GM11168 (cell line): ENCODE results near the gene TAB2.
"Not testable (repeated sequence)": the region's sequence is repeated elsewhere in the genome, so short reads cannot be mapped to it uniquely, and the experiment has no call there.

Experiments used
- in situ Hi-C: fragments of 300-500 bp; cut with MboI; formaldehyde crosslinking; loops from one replicate; pipeline ENCODE4 v1.12.0; 2022; ENCODE audit warnings: low sequenced_read_pairs; ENCODE audit not compliant: unreplicated experiment

The TAB2 gene

DNA sequence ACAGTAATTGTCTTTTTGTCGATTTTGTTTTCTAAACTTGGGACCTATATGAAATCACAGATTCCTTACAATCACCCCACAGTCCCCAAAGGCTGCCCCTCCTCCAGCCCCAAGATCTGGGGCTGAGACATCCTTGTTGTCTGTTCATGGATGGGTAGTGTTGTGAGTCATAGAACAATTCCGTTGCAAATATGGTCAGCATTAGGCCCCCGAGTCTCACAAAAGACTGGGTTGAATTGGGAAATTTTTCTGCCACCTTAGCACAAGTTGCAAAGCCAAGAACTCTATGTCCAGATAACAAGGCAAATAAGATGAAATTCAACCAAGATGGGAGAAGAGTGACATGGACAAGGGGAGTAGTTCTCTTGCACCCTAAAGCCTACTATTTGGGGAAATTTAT is 10.5 kb upstream of the TAB2 start:
- in situ Hi-C loops = no loop called here

DNA sequence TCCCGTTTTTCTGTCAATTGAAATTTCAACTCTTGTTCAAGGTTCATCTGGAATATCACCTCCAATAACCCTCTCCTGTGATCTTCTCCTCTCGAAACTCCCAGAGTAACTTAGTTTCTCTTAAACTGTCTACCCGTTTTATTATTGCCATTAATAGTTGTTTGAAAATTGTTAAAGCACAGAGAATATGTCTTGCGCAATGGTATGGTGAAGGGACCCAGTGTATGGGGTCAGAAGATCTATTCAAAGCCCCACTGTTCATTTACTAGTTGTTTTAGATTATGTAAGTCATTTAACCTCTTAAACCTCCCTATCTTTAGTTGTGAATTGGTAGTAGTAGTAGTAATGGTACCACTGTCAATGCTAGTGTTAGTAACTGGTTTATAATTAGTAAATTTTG is 6.2 kb upstream of the TAB2 start:
- in situ Hi-C loops = loop anchor here (10.0 kb wide), 1 partner anchor 226 kb away; no protein-coding TSS in a partner anchor

DNA sequence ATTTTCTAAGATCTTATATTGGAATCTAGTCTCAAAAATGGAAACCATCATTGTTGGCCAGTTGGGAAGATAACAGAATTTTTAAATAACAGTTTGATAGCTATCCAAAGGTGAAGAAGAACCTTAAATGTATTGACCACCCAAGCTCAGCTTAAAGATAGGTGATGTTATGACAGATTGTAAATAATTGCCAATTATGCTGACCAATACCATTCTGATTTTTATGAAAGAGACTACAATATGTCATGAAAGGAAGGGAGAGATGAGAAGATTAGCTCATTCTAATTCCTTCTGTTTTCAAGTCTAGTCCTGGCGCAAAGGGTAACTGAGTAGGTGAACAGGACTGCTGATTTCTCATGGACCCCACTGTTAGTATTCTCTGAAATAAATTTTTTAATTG is 5.7 kb upstream of the TAB2 start:
- in situ Hi-C loops = loop anchor here (10.0 kb wide), 1 partner anchor 227 kb away; no protein-coding TSS in a partner anchor

DNA sequence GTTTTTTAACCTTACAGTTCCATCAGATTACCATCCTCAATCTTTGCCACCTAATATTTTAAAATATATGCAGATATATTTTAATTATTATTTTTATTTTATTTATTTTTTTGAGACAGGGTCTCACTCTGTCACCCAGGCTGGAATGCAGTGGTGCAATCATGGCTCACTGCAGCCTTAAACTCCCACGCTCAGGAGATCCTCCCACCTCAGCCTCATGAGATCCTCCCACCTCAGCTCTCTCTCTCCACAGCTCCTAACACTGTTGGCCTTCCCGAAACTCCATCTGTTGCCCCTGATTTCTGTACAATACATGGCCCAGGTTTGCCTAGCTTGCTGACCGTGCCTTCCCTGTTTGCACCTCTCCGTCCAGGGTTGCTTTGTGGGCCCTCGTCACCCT is 4.4 kb upstream of the TAB2 start:
- in situ Hi-C loops = loop anchor here (10.0 kb wide), 1 partner anchor 228 kb away; no protein-coding TSS in a partner anchor

DNA sequence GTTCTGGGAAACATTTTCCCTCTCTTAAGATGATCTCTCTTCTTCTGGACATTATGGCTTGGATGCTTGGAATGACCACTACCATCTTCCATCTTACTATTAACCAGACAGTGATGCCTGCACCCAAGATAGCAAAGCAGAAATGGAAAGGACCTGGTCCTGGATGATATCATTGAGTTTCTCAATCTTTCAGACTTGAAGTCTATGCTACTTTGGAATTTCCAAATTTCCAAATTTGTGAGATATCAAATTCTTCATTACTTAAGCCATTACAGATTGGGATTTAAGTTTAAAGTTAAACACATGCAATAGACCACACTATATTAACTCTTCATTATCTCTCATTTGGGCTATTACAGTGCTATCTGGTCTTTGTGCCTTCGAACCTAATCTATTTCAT is 3.7 kb upstream of the TAB2 start:
- in situ Hi-C loops = loop anchor here (10.0 kb wide), 1 partner anchor 229 kb away; no protein-coding TSS in a partner anchor

DNA sequence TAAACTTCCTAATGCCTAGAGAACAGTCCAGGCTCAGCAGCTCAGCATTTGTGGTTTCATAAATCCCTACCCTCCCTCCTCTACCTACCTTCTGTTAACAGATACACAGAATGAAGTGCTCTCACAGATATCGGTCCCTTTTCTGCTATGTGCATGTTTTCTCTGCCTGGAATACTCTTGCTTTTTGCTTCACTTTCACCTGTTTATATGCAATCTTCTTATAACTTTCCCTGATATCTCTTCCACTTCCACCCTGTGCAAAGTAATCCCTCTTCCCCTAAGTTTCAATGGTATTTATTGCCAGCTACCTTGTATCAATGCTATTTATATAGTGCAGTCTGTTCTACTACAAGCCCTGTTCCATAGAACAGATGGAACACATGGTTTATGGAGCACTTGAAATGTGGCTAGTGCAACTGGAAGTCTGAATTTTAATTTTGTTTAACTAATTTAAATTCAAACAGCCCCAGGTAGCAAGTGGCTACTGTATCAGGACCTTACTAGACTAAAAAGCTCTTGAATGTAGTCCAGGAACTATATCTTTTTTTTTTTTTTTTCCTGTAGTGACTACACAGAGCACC is 3.1 kb upstream of the TAB2 start:
- in situ Hi-C loops = loop anchor here (10.0 kb wide), 1 partner anchor 230 kb away; no protein-coding TSS in a partner anchor

DNA sequence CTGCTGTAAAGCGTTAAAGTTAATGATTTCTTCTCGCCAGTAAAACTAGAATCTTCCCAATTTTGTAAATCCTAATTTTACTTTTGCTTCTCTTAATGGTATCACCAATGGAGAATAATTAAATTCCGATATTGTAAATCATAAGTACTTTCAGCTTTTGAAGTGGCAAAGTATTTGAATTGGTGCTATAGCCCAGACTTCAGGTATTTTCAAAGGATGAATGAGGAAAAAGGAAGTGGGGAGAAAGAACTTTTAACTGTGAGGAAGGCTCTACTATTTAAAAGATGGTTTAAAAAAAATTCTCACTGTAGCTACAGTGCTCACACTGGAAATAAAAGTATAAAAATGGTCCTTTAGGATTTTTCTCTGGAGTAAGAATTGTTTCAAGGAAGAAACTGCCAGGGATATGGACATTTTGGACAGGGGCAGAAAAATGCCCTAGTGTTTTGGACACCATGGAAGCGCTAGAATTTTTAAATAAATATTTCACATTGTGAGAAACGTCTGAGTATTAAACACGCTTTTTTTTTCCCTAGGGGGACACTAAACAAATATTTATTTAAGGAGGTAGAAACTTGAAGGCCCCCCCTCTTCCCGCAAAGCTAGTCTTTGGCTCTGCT is 1.3 kb upstream of the TAB2 start:
- in situ Hi-C loops = loop anchor here (10.0 kb wide), 1 partner anchor 231 kb away; no protein-coding TSS in a partner anchor

DNA sequence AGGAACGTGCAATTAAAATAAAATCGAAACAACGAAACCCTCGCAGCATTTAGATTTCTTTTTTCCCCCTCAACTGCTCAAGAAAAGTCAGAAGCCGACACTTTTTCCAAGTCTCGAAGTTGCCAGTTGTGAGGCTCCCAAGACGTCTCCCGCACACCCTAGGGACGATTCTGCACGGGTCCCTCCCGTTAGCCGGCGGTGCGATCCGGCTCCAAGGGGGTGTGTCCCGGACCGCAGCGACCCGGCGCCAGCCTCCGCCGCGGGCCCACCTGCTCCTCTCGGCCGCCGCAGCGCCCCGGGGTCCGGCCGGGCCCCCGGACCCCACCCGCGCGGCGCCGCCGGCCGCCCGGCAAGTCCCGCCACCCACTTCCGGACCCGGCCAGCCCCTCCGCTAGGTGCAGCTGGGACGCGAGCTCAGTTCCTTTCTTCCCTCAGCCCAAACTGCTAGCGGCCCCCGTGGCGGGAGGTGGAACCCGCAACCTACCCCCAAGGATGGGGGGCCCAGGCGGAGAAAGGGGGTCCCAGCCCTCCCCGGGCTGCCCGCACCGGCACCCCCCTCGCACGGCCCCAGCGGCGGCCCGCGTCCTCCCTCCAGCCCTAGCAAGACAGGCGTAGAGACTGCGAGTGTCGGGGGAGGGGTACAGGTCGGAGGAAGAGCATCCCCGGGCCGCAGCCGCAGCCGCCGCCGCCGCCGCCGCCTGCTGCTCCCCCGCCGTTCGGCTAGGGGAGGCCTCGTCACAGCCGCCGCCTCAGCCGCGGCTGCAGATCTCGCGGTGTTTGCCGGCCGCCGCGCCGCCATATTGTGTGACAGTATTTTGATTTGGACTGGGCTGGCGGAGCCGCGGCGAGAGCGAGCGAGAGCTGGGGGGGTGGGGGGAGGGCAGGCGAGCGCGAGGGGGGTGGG is 520 bp upstream of the TAB2 start:
- in situ Hi-C loops = loop anchor here (10.0 kb wide), 1 partner anchor 232 kb away; no protein-coding TSS in a partner anchor

DNA sequence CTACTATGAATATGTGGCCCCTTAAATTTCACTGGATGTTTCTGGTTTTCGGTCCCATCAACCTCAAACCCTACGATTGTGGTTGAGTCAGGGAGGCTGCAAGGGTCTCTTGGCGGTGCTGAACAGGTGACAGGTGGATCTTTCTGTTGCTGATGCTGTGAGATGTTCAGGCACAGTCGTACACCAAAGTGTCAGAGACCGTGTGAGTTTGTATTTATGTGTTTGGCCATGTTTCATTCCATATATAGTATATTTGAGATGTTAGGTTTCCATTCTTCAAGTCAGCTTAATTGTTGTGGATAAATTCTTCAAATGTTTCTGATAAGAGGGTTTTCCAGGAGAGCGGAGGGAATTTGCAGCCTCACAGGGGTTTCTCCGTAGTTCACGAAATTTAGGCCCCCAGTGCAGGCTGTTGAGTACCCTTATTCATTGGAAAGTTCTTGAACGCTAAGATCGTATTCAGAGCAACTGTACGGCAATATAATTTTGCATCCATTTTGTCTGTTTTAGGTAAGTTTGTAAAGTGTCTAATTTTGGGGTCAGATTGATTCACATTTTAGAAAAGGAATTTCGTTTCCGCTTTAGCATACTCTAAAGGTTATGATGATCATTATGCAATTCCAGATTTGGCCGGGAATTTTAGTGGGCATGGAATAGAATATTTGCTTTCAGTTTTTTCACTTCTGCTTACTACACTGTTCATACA is 1.2 kb downstream of the TAB2 start:
- in situ Hi-C loops = loop anchor here (10.0 kb wide), 1 partner anchor 234 kb away; no protein-coding TSS in a partner anchor

DNA sequence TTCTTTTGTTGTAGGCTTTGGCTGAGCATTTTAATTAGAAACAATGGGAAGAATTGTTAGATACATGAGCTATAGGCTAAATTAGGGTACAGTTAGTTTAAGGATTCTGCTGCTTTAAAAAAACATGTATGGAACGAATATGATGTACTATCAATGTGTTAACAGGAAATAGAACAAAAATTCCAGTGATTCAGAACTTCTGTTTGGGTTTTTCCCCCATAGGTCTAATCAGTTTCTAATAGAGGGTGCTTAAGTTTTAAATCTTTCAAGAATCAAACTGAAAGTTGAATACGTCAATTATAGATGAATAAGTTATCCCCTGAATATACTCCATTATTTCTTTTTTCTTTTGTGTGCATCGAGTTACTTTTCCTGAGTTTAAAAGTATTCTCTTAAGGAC is 1.9 kb downstream of the TAB2 start:
- in situ Hi-C loops = loop anchor here (10.0 kb wide), 1 partner anchor 235 kb away; no protein-coding TSS in a partner anchor

DNA sequence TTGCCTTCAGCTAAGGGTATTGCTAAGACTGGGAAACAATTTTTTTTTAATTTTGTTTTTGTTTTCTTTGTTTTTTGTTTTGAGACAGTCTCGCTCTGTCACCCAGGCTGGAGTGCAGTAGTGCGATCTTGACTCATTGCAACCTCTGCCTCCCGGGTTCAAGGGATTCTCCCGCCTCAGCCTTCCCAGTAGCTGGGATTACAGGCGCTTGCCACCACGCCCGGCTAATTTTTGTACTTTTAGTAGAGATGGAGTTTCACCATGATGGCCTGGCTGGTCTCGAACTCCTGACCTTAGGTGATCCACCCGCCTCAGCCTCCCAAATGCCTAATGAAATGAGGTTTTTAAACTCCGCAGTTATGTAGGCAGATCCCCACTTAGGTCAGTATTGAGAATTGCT is 2.5 kb downstream of the TAB2 start:
- in situ Hi-C loops = not testable (repeated sequence)

DNA sequence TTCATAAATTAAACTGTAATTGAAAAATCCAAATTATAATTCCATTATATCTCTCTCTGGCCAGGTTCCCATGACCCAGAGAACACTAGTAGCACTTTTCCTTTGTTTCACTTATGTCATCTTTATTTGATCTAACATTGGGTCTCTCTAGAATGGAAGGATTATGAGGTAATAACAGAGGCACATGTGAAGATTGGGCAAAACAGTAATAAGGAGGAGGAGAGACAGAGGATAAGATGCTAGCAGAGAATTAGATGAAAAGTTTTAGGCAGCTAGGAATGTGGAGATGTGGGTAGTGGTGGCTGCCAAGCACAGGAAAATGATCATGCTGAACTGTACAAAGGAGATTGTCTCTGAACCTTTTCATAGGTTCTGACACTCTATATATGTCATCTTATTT is 3.3 kb downstream of the TAB2 start:
- in situ Hi-C loops = no loop called here

DNA sequence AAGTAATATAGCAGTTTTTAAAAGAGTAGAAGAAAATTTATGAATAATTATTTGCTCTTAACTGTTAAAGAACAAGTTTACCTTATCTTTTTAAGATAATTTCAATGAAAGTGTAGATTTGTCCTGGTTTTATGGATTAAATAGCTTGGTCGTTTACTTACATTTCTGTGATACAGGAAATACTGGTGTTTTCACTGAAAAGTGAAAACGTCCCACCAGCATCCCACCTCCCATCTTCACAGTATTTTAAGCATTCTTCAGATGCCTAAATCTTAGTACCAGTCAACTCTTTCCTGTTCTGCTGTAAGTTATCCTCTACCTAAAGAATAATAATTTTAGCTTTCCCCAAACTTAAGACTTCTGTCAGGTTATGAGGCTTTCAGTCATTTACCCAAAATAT is 5.8 kb downstream of the TAB2 start:
- in situ Hi-C loops = no loop called here

DNA sequence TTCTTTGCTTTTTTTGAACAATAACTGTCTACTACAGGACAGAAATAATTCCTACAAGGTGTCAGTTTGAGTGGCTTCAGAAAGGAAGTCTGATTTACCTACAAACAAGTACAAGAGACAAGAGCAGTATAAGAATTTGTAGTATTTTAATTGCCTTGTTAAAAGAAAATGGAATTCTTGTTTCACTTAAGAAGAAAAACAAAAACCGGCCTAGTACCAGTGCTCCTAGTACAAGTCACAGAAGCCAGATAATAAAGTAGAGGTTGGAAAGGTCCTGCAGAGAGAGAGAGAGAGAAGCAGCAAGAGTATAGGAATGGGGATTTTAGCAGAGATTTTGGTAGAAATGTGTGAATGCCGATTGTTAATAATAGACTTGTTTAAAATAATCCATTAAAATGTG is 6.4 kb downstream of the TAB2 start:
- in situ Hi-C loops = no loop called here

DNA sequence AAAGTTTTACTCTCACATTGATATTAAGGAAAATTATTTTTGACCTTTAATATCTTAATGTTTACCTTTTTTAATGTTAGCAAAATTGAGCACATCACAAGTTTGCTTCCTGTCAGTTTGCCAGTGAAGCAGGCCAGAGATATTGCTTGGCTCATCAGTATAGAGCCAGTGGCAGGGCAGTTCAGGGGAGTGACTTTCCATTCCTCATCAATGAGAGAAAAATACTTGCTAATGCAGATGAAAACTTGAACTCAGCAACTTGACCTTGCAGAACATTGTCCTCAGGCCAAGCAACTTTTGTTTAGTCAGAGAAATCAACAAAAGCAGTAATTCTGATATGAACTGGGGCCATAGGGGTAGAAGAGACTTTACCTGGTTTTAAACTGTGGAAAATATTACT is 6.9 kb downstream of the TAB2 start:
- in situ Hi-C loops = no loop called here

DNA sequence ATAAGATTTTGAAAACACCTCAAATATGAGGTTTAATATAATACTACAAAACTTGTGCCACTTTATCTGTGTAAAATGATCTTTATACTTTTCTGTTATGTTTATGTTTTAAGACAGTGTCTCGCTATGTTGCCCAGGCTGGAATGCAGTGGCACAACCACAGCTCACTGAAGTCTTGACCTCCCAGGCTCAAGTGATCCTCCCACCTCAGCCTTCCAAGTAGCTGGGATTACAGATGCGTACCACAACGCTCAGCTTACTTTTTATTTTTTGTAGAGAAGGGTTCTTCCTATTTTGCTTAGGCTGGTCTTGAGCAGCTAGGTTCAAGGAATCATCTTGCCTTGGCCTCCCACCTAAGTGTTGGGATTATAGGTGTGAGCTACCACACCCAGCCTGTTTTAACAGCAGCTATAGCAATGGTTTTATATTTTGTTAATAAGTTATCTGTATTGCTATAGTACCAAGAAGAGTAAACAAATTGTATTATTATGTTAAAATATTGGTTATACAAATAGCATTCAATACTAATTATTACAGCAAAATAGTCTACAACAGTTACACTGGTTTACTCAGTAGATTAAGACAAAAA is 8.2 kb downstream of the TAB2 start:
- in situ Hi-C loops = no loop called here

DNA sequence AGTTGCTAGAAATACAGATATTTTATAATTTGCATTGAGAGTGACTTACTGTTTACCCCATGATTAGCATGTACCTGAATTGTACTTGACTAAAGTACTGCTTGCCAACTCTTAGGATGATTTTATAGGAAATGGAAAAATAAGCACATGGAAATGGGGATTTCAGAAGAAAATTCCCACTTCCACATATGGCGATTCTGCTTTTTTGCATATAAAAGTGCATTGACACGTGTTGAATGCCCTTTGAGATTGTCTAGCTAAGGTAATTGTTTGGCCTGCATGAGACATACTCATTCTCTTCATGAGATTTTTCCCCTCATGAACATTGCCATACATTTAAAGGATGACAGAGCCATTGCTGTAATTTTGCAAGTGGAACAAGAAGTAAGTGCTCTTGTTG is 10.1 kb downstream of the TAB2 start:
- in situ Hi-C loops = no loop called here

DNA sequence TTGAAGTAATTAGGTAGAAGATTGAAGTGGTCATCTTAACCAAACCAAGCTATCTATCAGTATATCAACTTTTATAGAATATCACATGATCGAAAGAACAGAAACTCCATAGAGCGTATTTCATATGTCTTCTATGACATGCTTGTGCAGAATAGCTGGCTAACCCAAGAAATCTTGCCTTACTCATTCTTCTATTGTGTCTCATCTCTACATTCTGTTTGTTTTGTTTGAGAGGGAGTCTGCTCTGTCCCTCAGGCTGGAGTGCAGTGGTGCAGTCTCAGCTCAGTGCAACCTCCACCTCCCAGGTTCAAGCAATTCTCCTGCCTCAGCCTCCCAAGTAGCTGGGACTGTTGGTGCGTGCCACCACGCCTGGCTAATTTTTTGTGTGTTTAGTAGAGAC is 10.6 kb downstream of the TAB2 start:
- in situ Hi-C loops = no loop called here

DNA sequence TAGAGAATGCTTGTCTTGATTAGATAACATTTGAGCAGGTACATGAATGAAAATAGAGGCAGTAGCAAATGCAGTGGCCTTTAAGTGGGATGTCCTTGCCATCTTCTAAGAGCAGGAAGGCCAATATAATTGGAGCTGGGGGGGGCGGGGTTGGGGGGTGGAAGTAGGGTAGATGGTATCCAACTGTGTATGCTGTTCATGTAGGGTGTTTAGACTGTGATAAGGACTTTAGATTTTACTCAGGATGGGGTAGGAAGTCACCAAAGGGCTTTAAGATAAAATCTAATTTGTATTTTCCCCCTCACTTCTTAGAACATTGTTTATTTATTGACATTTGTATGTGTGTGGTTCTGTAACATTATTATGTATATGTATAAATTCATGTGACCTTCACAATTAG is 12.0 kb downstream of the TAB2 start:
- in situ Hi-C loops = no loop called here

DNA sequence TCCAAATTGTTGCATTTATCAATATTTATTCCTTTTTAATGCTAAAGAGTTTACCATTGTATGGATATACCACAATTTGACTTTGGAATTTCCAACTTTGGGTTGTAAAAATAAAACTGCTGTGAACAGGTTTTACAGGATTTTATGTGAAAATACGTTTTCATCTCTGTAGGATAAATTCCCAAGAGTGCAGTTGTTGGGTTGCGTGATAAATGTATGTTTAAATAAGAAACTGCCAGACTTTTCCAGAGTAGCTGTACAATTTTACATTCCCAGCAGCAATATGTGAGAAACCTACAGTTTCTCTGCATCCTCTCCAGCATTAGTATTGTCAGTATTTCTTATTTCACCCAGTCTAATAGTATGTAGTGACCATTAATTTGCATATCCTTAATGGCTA is 12.6 kb downstream of the TAB2 start:
- in situ Hi-C loops = no loop called here
